ENCODE data around the gene ANKRD11.

ANKRD11 gene

GRCh38 chr16:89319886-89320781, 170.2 kb downstream of the ANKRD11 start:
- peak; percentile 89 for DNase-seq (ENCODE audit: low read depth, low spot score)
- peak overlapping the region; percentile 6 for H3K4me3 ChIP-seq (ENCODE audit: low read depth, low read length)
- TF ChIP-seq CTCF (IDR thresholded peaks at IDR 0.05; ENCODE audit: low read depth, low read length): no peak
- in situ Hi-C loops (cut with HindIII; ENCODE audit: low sequenced_read_pairs): no loop called here

- H3K4me3 ChIP-seq (ENCODE audit: low read depth, low read length): peak overlapping the region; percentile 6
- TF ChIP-seq CTCF (IDR thresholded peaks at IDR 0.05; ENCODE audit: low read depth, low read length): no peak
- in situ Hi-C loops (cut with HindIII; ENCODE audit: low sequenced_read_pairs): no loop called here
- no peak for DNase-seq (ENCODE audit: low read depth, low spot score)
Measured at GRCh38 chr16:89319631-89319885, 170.8 kb downstream of the ANKRD11 start.

GRCh38 chr16:89318871-89319630, 171.3 kb downstream of the ANKRD11 start:
- H3K4me3 ChIP-seq (ENCODE audit: low read depth, low read length): no peak overlapping the region
- in situ Hi-C loops (cut with HindIII; ENCODE audit: low sequenced_read_pairs): no loop called here
- DNase-seq (ENCODE audit: low read depth, low spot score): no peak
- TF ChIP-seq CTCF (IDR thresholded peaks at IDR 0.05; ENCODE audit: low read depth, low read length): no peak

- in situ Hi-C loops (cut with HindIII; ENCODE audit: low sequenced_read_pairs): no loop called here
Measured at GRCh38 chr16:89318430-89318758, 172.0 kb downstream of the ANKRD11 start.

GRCh38 chr16:89317729-89318429, 172.5 kb downstream of the ANKRD11 start:
- H3K4me3 ChIP-seq (ENCODE audit: low read depth, low read length): no peak overlapping the region
- TF ChIP-seq CTCF (IDR thresholded peaks at IDR 0.05; ENCODE audit: low read depth, low read length): no peak
- no peak for DNase-seq (ENCODE audit: low read depth, low spot score)
- in situ Hi-C loops (cut with HindIII; ENCODE audit: low sequenced_read_pairs): no loop called here

More at GRCh38 chr16:89318430-89318758, 172.0 kb downstream of the ANKRD11 start:
- no peak for DNase-seq (ENCODE audit: low read depth, low spot score)
- no peak overlapping the region for H3K4me3 ChIP-seq (ENCODE audit: low read depth, low read length)
- no peak for TF ChIP-seq CTCF (IDR thresholded peaks at IDR 0.05; ENCODE audit: low read depth, low read length)

GRCh38 chr16:89317101-89317671, 173.2 kb downstream of the ANKRD11 start:
- in situ Hi-C loops (cut with HindIII; ENCODE audit: low sequenced_read_pairs): no loop called here
- no peak for DNase-seq (ENCODE audit: low read depth, low spot score)
- TF ChIP-seq CTCF (IDR thresholded peaks at IDR 0.05; ENCODE audit: low read depth, low read length): no peak
- no peak overlapping the region for H3K4me3 ChIP-seq (ENCODE audit: low read depth, low read length)

All from astrocyte of the spinal cord (primary cell).